Stimulated activated CD8-positive, alpha-beta memory T cell treated with anti-CD3 and anti-CD28 coated beads, Interleukin-12 subunit alpha, Interleukin-12 subunit beta, amount 100 ng/mL, for 24 hours (primary cell): ENCODE results near the gene CASP1.

Experiments used
- DNase-seq: peaks from one replicate; pipeline ENCODE4 v3.0.0-alpha.2; 2020; ENCODE audit errors: extremely low read depth

CASP1 gene

GRCh38 chr11:104984808-104985207 lies 50.1 kb downstream of the CASP1 start:
- no peak for DNase-seq

DNA sequence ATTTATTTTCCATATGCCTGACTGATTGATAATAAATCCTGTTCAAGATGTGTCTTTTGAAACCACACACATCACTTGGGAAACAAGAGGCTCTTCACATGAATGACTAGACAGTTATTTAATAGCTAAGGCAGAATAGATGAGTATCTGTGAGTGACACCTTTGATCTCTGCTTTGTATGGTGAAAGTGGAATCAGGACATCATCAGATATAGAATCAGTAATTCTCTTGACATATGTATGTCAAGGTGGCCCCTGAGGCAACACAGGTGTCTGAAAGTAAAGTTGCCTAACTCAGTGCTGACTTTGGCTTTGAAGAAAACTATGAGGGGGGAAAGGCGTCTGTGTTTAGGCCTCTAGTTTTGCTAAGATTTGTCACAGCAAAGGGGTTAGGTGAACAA lies 55.1 kb downstream of the CASP1 start:
- no peak for DNase-seq
